Femur (tissue), 1 donor: ENCODE data around the gene ZNF385A.
A peak's percentile ranks its signal among the peaks of the same experiment; 100 is the strongest.

Experiments
- DNase-seq: peaks from one replicate; pipeline ENCODE4 v3.0.0-alpha.2; 2017

ZNF385A gene

GRCh38 chr12:54415221-54415929 lies 30.8 kb upstream of the ZNF385A start:
- no peak for DNase-seq

- peak; percentile 71 for DNase-seq
Measured at GRCh38 chr12:54413284-54414190, 29.0 kb upstream of the ZNF385A start.

- no peak for DNase-seq
Measured at GRCh38 chr12:54412786-54413185, 28.3 kb upstream of the ZNF385A start.

- no peak for DNase-seq
Measured at GRCh38 chr12:54412348-54412747, 27.8 kb upstream of the ZNF385A start.

- peak; percentile 53 for DNase-seq
Measured at GRCh38 chr12:54411391-54412241, 27.1 kb upstream of the ZNF385A start.

GRCh38 chr12:54409267-54409666 lies 24.7 kb upstream of the ZNF385A start:
- DNase-seq = no peak

GRCh38 chr12:54407183-54407905 lies 22.8 kb upstream of the ZNF385A start:
- no peak for DNase-seq

- DNase-seq = no peak
Measured at GRCh38 chr12:54405573-54405972, 21.0 kb upstream of the ZNF385A start.

- no peak for DNase-seq
Measured at GRCh38 chr12:54405106-54405505, 20.6 kb upstream of the ZNF385A start.

GRCh38 chr12:54404061-54405004 lies 19.8 kb upstream of the ZNF385A start:
- no peak for DNase-seq

GRCh38 chr12:54401119-54401518 lies 16.6 kb upstream of the ZNF385A start:
- no peak for DNase-seq

GRCh38 chr12:54398995-54399793 lies 14.7 kb upstream of the ZNF385A start:
- DNase-seq = peak; percentile 93

GRCh38 chr12:54398218-54398617 lies 13.7 kb upstream of the ZNF385A start:
- DNase-seq = no peak

GRCh38 chr12:54397157-54397556 lies 12.6 kb upstream of the ZNF385A start:
- no peak for DNase-seq

GRCh38 chr12:54395545-54395944 lies 11.0 kb upstream of the ZNF385A start:
- no peak for DNase-seq

- DNase-seq = no peak
Measured at GRCh38 chr12:54394986-54395385, 10.5 kb upstream of the ZNF385A start.

GRCh38 chr12:54394281-54394719 lies 9.8 kb upstream of the ZNF385A start:
- no peak for DNase-seq

- DNase-seq = no peak
Measured at GRCh38 chr12:54393743-54394142, 9.2 kb upstream of the ZNF385A start.

GRCh38 chr12:54393207-54393609 lies 8.7 kb upstream of the ZNF385A start:
- no peak for DNase-seq

- no peak for DNase-seq
Measured at GRCh38 chr12:54392485-54393206, 8.1 kb upstream of the ZNF385A start.
